ENCODE results near the gene TMEM100.

TMEM100 gene

DNA sequence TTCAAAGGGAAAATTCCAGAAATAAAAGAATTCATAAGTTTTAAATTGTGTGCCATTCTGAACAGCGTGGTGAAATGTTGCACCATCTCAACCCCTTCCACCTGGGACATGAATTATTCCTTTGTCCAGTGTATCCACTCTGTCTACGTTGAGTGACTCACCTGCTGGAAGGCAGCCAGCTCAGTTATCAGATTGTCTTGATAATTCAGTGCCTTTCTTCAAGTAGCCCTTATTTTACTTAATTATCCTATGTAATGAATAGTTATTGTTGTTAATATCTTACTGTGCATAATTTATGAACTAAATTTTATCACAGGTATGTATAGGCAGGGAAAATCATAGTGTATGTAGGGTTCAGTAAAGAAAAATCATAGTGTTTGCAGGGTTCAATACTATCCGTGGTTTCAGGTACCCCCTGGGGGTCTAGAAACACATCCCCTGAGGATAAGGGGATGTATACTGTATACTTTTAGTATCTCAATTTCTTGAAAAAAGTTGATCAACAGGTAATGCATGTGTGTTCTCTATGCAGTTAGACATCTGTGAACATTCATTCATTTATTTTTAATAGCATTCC is 20.5 kb upstream of the TMEM100 start:
- DNase-seq = no peak

DNA sequence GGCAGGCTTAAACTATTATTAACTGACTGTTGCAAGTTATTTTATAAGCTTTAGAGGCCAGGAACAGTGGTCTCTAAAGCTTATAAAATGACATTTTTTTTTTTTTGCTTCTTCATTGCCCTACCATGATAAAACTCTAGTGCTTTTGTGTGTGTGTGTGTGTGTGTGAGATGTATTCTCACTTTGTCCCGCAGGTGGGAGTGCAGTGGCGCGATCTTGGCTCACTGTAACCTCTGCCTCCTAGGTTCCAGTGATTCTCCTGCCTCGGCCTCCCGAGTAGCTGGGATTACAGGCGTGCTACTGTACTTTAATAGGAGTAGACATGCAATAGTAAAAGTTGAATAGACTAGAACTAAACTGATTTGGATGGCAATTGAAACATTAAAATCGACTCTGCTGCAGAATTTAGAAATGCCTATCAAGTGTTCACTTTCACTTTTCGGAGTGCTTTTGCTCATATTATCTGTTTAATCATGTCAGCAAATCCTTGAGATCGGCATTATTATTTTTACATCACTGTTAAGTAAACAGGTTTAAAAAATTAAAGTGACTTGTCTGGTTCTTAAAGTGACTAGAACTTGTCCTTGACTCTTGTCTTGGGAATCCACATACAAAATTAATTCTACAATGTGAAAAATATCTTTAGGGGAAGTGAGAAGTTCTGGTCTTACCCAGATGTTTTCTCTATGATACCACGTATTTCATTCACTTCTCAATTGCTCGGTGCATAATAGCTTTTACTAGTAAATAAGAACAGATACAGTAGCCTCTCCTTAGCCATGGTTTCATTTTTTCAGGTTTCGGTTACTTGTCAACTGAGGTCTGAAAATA is 19.8 kb upstream of the TMEM100 start:
- DNase-seq = no peak

DNA sequence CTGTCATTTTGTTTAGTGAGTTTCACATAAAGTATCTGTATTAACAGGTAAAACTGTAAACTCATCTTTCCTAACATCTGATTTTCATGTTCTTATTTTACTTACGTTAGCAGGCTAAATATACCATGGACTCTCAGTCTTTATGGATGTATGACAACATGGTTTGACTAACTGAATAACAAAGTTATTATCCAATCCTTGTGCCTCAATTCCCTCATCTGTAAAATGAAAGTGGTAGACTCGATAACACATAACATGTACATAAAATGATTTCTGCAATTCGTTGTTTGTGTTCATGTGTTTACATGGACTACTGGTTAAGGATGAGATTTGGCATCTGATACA is 18.7 kb upstream of the TMEM100 start:
- DNase-seq = no peak

DNA sequence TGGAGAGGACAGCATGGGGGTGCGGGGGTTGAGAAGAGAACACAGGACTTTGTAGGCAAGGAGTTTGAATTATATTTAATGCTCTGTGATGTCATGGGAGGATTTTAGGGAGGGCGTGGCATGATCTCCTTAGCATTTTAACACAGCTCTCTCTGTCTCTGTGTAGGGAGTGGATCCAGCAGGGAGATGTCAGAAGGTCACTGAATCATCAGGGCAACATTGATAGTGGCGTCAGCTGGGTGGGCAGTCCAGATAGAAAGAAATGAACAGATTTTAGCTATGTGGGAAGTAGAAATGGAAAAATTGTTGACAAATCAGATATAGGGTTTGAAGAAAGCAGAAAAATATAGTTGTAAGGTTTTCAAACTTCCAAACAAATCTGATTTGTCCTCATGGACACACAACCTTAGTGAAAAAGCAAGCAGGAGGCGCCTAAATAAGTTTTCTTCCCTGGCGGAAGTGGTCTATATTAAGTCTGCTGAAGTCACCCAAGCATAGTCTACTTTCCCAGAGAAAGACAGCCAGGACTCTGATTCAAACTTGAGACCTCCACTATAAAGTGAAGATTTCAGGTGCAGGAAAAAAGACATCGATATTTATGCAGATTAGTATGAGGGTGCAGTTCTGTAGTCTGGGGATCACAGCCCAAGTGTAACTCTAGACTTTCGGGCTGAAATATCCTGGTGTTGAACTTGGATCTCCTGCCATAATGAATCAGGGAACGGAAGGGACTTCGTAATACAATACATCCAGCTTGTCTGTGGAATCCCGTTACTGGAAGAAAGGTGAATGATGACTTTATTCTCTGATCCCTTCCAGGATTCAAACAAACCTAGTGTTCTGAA is 18.1 kb upstream of the TMEM100 start:
- no peak for DNase-seq

DNA sequence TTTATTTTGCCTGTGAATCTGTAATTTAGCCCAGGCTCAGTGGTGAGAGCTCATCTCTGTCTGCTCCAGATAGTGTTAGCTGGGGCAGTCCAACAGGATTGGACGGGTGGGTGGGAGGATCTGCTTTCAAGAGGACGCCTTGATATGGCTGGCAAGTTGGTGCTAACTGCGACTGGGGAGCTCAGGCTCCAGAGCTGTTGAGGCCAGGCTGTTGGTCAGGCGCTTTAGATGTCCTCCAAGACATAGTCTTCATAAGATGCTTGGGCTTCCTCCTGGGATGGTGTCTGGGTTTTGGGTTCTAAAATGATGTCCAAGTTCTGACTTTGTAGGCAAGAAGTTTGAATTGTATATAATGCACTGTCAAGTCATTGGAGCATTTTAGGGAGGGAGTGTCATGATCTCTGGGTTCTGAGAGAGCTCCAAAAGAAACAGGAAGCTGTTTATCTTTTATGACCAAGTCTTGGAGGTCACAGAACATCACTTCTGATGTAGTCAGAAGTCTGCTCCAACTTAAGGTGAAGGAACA is 15.4 kb upstream of the TMEM100 start:
- no peak for DNase-seq

DNA sequence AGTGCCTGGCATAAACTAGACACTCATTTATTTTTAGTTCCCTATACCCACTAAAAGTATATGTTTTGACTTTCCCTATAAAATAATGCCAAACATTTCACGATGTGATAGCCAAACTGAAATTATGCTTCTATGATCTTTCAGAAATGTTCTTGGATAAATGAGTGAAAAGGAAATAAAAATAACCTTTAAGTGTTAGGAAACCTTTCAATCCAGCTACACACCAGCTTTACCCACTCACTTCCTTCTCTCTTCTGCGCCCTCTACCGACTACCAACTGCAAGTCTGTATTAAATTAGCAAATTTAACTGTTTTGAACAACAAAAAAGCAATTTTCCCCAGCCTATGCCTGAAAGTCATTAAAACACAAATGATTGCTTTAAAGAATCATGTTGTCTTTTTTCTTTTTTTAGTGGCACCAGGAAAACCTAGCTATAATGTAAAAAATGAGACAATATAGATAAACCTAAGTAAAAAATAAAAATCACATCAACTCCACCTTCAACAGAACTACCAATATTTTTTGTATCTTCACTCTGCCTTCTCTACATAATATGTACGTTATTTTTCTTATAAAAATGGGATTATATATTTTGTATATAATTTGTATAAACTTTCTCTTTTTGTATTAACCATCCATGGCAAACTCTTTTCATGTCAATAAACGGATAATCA is 13.2 kb upstream of the TMEM100 start:
- no peak for DNase-seq

DNA sequence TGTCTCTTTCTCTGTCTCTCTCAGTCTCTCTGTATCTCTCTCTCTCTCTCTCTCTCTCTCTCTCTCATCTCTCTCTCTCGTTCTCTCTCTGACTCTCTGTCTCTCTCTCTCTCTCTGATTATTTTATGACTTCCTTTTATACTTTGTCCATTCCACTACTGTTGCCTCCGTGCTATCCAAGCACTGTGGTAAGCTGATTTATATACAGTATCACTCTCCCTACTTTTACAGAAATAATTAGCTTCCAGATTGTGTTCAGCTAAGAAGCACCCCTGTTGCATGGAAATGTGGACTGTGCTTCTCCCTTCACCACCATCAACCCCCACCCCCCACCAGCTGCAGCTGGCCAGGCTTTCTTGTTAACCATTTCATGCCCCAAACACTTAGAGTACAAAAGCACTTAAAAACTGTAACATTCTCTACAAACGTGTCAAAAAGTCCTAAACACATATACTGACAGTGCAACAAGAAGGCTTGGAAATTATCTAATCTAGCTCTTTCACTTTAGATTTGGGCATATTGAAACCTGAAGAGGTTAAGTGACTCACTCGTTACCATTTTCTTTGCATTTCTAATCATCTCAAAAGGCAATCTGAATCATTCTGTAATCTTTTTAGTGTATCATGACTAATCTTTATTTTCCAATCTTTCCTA is 11.6 kb upstream of the TMEM100 start:
- no peak for DNase-seq

DNA sequence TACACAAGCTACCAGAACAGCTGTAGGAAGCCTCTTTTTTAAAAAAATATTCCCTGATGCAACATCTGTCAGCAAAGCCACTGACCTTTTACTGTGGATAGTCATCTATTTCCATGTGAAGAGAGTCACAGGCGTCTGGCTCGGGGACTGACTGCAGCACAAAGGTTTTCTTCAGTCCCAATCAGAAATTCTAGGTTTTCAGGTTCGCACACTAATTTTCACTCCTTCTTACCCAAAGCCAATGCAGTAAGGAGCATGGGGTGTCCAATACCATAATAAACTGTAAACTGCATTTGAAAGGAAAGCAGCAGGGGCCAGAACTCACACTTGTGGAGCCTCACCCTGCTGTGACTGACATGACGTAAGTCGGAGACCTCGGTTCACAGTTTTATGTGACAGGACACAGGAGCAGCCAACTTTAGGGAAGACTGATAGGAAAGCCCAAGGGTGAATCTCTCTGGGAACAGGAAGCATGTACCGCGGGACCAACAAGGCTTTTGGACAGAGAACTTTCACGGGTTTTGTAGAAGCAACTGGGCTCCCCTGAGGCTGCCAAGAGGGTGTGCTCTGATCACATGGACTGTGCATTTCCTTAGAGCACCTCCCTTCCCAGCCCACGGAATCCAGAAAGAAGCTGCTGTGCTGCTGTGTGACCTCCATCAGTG is 9.1 kb upstream of the TMEM100 start:
- no peak for DNase-seq

DNA sequence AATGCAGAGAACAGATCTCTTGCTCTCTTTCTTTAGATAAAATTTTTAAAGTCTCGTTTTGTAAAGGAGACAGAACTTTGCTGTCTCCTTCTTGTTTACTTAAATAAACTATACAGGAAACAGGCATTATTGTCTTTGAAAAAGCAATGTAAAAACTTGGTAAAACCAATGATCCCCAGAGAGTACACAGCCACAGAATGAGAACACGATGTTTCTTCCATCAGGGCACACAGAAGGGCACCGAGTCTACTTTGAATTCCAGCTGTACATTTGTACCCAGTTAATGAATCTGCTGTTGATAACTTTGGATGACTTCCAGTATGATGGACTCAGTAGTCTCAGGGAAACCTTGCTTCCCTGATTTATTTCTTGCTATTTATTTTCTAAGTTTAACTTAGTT is 8.1 kb upstream of the TMEM100 start:
- no peak for DNase-seq

DNA sequence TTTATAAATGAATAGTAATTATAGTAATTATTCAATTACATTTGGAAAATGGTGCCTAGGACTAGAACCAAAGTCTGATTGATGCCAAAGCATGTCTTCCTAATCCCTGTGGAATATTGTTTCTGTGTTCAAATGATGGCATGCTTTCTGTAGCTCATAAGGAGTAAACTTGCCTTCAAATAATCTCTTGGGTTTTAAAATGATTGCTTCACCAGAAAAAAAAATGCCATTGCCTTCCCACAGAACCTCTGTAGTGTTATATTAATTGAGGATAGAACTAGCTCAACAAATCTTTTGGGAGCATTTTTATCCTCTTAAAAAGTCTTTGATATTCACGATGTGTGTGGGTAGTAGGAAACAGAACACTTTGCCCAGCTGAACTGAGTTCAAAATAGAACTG is 7.7 kb upstream of the TMEM100 start:
- DNase-seq = no peak

DNA sequence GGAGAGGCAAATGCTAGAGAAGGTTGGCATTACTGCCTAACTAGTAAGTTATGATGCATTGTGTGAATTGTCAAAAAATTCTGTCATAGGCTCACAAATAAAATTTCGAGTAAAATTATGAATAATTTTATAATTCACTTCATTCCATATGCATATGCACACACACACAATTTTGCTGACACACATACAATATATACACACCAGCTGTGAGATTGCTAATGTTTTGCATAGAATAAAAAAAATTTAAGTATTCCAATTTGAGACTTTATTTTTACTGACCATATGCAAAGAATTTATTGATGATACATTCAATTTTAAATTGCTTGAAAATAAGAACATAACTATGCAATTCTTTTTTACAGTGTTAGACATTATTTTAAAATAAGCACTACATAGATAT is 6.8 kb upstream of the TMEM100 start:
- no peak for DNase-seq

DNA sequence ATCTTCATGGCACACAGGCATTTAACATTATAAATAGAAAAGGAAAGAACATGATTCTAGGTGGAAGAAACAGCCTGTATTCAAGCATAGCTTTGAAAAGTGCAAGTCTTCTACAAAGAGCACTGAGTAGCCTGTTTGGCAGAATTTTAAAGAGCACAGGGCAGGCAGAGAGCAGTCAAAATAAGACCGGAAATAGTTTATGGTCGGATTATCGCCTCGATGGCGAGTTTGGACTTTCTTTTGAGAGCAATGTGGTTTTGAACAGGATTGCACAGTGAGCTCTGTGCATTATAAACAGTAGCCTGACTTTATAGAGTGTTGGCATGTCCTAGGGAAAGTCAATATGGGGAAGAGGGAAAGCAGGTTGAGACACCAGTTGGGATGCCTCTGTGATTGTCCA is 6.2 kb upstream of the TMEM100 start:
- DNase-seq = no peak

DNA sequence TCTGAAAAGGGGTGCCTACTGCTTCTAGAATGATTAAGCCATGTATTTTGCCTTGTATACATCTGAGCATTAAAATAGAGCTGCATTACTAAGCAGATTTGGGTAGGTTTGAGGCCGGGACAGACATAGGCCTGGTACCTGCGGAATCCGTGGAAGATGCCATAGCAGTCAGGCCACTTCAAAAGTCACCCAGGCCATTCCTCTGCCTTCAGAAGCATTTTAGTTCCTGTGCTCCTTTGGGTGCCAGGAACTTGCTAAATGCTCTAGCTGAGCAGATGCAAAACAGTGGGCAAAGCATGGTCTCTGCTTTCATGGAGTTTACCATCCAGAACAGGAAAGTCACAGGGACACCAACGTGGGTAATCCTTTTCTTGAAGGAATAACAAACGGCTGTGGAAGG is 5.7 kb upstream of the TMEM100 start:
- DNase-seq = no peak

DNA sequence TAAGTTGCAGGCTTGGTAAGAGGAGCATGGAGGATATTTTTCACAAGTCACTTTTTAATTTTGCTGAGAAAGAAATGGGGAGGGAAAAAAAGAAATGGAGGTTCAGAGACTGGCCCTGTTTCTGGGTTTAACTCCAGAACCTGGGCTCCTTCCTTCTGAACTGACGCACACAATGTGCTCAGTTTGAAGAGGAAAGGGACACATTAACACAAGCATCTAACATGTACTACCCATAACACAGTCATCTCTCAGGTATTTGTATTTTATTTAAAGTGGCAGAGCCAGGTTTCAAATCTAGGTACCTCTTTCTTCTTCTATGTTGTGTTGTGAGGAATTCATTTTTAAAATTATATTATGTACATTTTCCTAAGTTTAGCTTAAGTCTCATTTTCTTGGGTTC is 5.3 kb upstream of the TMEM100 start:
- no peak for DNase-seq

DNA sequence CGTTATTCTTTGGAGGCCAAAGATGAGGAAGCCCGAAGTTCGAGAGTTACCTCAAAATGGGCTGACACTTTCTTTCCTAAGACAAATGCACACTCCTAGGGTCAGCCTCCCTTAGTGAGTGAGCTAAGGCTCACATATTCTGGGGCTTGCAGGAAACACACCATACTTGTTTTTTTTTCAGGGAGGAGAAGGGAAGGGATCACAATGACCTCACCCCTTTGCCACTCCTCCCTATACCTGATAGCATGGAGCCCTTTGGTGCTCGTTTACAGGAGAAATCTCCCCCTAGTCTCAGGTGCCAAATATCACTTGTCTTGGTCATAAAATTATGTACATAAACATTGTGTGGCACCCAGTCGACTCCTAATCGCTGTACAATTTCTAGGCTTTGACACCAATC is 4.6 kb upstream of the TMEM100 start:
- no peak for DNase-seq

DNA sequence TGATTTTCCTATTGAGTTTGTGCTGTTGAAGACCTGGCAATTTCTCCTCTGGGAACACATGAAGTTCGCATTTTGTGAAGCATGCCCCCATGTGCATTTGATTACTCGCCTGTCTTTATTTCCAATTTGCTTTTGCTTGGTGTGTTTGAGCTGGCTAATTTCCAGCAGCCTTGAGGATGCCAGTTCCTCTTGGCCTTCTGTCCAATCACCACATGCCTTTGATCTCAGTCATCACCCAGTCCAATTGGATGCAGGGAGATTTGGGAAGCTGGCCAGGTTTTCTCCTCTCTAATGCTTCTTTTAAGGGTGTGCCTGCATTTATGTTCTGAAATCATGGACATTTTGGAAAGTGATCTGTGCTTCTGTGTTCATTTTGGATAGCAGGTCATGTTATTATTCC is 3.8 kb upstream of the TMEM100 start:
- no peak for DNase-seq

DNA sequence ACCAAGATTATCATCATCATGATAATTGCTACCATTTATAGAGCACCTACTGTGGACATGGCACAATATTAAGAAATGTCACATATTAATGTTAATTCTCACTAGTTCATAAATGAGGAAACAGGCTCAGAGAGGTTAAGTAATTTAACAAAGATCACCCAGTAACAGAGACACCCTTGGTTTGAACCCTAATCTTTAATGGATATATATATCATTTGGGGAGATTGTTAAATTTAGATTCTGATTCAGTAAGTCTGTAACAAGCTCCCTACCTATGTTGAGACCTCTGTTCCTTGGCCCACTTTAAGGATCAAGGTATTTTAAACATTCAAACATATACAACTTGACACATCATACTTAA is 804 bp upstream of the TMEM100 start:
- DNase-seq = no peak

DNA sequence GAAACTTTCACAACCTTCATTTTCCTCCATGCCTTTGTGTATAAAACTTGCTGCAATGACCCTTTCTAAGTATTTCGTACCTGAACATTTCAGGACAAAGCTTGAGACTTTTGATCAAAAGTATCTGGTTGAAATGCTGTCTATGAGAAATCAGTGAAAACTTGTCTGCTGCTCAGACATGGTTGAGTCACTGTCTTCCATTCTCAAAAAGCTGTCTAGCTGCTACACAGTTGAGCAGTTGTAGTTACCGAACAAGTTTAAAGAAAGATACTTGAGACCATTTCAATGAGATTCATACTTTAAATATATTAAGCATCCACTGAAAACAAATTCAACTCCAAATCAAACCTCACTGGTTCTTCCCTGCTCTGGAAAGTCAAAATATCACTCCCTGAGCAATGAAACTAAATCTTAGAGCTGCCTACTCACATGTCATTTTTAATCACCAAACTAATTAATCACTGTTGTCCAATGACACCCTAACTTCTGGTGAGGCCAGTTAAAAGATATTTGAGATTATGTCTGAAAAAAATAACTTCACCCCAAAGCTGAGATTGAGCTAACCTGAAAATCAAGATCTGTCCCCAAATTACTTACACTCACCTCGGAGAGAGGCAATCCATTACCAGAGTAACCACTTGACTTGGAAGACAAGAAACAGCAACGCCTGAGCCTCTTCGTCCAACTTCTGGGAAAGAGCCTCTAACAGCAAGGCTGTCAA is 488 bp downstream of the TMEM100 start:
- no peak for DNase-seq

DNA sequence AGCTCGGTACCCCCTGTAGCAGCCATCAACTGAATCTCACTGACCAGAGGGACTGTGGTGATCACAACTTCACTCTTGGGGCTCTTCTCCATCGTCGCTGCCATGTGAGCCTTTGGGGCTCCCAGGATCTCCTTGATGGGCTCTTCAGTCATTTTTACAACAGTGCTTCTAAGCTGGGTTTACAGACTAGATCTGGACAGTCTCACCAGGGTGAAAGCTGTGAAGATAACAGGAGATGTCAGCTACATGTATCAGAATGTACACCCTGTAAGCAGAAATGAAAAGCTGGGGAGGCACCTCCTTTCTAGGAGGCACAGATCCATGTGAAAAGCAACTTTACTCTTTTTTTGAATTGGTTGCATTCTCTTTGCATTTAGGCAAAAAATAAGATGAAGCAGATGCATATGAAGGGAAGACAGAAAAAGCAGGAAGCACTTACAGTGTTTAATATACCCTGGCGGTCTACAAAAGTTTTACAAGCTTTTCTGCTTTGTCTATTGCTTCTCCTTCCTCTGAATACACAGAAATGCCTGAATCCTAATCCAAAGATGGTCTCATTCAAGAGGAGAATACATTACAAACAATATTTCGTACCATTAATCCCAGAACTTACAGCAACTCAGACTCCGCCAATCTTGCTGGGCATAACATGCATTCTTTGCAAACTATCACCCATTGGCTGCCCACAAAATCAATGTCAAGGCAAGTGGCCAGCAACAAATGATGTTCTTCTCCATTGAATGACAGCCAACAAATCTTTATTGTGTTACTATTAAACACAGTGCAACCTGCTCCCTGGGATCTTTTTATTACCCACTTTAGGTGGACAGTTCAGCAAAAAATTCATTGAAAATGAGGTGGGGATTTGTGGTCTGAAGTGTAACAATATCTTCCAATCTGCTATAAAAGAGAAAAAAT is 1.5 kb downstream of the TMEM100 start:
- no peak for DNase-seq
